Cardiac fibroblast (primary cell): ENCODE measurements around the gene GPR68.

ENCODE experiments used
- DNase-seq, 2 donors: peaks; one replicate each; pipeline versions ENCODE4 v3.0.0 to v3.0.0-alpha.2; 2010; ENCODE audit warnings: low read depth in 2 of 2
- H3K4me3 ChIP-seq, 2 donors: replicated peaks in 1 of 2; 1 replicate in 1 of 2; 2 replicates in 1 of 2; pipeline ENCODE4 v1.5.1; 2011; ENCODE audit warnings: low read depth in 2 of 2, low read length in 2 of 2, mild to moderate bottlenecking in 2 of 2, moderate library complexity in 1 of 2
- CTCF ChIP-seq: IDR thresholded peaks from one replicate; pipeline ENCODE4 v1.5.1; 2011; ENCODE audit warnings: low read depth, mild to moderate bottlenecking, low read length, inconsistent platforms

The GPR68 gene

GRCh38 chr14:91223028-91223783 lies 21.3 kb downstream of the GPR68 start:
- peak in 1 of 2 donors; percentile 40 for DNase-seq
- TF ChIP-seq CTCF = no peak

GRCh38 chr14:91221270-91221669 lies 23.2 kb downstream of the GPR68 start:
- H3K4me3 ChIP-seq = no peak overlapping the region
- TF ChIP-seq CTCF = no peak
- DNase-seq = no peak

More at GRCh38 chr14:91223028-91223783, 21.3 kb downstream of the GPR68 start:
- H3K4me3 ChIP-seq = no peak overlapping the region

- no peak overlapping the region for H3K4me3 ChIP-seq
- no peak for DNase-seq
- TF ChIP-seq CTCF = no peak
These were observed 23.9 kb downstream of the GPR68 start for GRCh38 chr14:91220581-91221000.

- DNase-seq = no peak
- no peak overlapping the region for H3K4me3 ChIP-seq
- TF ChIP-seq CTCF = no peak
These were observed 24.8 kb downstream of the GPR68 start for GRCh38 chr14:91219517-91220389.

- DNase-seq = no peak
- TF ChIP-seq CTCF = no peak
- no peak overlapping the region for H3K4me3 ChIP-seq
These were observed 26.5 kb downstream of the GPR68 start for GRCh38 chr14:91218014-91218413.

- no peak for DNase-seq
- no peak overlapping the region for H3K4me3 ChIP-seq
- TF ChIP-seq CTCF = no peak
These were observed 27.7 kb downstream of the GPR68 start for GRCh38 chr14:91216731-91217226.
